Measurements from ENCODE around the gene KIF19. TPM values are rescaled to one million over a fixed set of nuclear protein-coding genes. Genes with fewer than 3 reads are reported as not detected.
A peak's percentile ranks its signal among the peaks of the same experiment; 100 is the strongest.

KIF19 gene
- total and polyA plus RNA-seq, 2 of the 8 experiments (the other 6 are each of a cell fraction or from before 2014, with no cell fraction given), result 0.52 to 0.77 TPM

DNA sequence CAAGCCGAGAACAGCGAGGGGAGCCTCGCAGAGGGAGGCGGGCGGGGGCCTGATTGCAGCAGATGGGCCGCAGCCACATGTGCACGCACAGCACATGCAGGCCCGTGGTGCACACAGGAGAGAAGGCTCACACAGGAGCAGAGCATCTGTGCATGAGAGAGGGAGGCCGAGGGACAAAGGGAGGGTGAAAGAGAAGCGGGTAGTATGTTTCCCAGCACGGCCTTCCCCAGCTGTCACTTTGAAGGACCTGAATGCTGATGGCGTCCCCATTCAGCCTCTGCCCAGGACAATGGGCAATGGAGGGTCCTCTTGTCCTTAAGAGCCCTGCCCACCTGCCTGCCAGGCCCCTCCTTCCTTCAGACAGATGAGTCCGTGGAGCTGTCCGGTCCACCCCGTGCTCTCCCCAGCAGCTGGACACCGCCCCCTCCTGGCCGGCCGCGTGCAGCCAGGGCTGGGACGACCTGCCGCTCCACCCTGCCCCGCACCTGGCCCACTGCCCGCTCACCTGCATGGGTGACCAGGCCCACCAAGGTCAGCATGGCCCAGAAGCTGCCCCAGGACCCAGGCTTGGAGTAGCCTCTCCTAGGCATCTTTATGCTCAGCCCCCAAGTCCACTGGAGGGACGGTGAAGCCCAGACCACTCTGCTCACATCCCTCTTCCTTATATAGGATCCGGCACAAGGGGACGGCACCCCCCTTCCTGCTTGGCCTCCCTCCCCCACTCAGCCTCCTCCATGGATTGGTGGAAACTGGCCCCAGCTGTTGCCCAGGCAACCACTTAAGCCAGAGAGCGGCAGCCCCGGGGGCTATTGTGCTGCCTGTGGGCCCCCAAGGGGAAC is 35.4 kb downstream of the KIF19 start, which contains the start of gene BTBD17 (continued):
- TF ChIP-seq SIN3A (conservative IDR thresholded peaks at IDR 0.05 in 1 of 2, IDR thresholded peaks at IDR 0.05 in 1 of 2; ENCODE audit: low read depth in 1 of 2, low read length in 2 of 2), result peak; percentile 47 to 54; a peak in 1 of 4 replicates
- no peak for TF ChIP-seq MAFK (IDR thresholded peaks at IDR 0.05; ENCODE audit: low read depth, low read length)
- TF ChIP-seq SIRT6 (IDR thresholded peaks at IDR 0.05; ENCODE audit: low read length), result no peak
- TF ChIP-seq, protein P1, sequence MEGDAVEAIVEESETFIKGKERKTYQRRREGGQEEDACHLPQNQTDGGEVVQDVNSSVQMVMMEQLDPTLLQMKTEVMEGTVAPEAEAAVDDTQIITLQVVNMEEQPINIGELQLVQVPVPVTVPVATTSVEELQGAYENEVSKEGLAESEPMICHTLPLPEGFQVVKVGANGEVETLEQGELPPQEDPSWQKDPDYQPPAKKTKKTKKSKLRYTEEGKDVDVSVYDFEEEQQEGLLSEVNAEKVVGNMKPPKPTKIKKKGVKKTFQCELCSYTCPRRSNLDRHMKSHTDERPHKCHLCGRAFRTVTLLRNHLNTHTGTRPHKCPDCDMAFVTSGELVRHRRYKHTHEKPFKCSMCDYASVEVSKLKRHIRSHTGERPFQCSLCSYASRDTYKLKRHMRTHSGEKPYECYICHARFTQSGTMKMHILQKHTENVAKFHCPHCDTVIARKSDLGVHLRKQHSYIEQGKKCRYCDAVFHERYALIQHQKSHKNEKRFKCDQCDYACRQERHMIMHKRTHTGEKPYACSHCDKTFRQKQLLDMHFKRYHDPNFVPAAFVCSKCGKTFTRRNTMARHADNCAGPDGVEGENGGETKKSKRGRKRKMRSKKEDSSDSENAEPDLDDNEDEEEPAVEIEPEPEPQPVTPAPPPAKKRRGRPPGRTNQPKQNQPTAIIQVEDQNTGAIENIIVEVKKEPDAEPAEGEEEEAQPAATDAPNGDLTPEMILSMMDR (IDR thresholded peaks at IDR 0.05; ENCODE audit: control extremely low read depth in 1 of 3, insufficient read depth in 1 of 3, low read depth in 1 of 3, low read length in 3 of 3), result peak; percentile 82 to 100 (median 93)
- no peak for TF ChIP-seq TCF12 (IDR thresholded peaks at IDR 0.05; ENCODE audit: low read depth, low read length)
- peak; percentile 62 to 73 for TF ChIP-seq RAD21 (IDR thresholded peaks at IDR 0.05 in 1 of 2, conservative IDR thresholded peaks at IDR 0.05 in 1 of 2; ENCODE audit: low read depth in 2 of 2, low read length in 2 of 2)
- TF ChIP-seq FOSL1 (IDR thresholded peaks at IDR 0.05; ENCODE audit: insufficient read depth, low read depth, low read length), result no peak
- TF ChIP-seq, protein P2, sequence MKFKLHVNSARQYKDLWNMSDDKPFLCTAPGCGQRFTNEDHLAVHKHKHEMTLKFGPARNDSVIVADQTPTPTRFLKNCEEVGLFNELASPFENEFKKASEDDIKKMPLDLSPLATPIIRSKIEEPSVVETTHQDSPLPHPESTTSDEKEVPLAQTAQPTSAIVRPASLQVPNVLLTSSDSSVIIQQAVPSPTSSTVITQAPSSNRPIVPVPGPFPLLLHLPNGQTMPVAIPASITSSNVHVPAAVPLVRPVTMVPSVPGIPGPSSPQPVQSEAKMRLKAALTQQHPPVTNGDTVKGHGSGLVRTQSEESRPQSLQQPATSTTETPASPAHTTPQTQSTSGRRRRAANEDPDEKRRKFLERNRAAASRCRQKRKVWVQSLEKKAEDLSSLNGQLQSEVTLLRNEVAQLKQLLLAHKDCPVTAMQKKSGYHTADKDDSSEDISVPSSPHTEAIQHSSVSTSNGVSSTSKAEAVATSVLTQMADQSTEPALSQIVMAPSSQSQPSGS (IDR thresholded peaks at IDR 0.05; ENCODE audit: low read length), result no peak
- peak in 1 of 2 experiments; percentile 40; a peak in 1 of 3 replicates for TF ChIP-seq POLR2A (IDR thresholded peaks at IDR 0.05; ENCODE audit: control extremely low read depth in 1 of 2, low read depth in 2 of 2, low read length in 2 of 2)
- no peak for TF ChIP-seq HDAC6 (IDR thresholded peaks at IDR 0.05; ENCODE audit: low read depth, low read length)
- no peak for TF ChIP-seq SIX5 (IDR thresholded peaks at IDR 0.05; ENCODE audit: low read depth, low read length)
- no peak for TF ChIP-seq CEBPB (IDR thresholded peaks at IDR 0.05; ENCODE audit: low read depth, low read length)
- TF ChIP-seq BACH1 (IDR thresholded peaks at IDR 0.05; ENCODE audit: low read length), result no peak
- TF ChIP-seq BCL11A (IDR thresholded peaks at IDR 0.05; ENCODE audit: low read depth in 2 of 2, low read length in 2 of 2), result no peak
- no peak for TF ChIP-seq SUZ12 (IDR thresholded peaks at IDR 0.05; ENCODE audit: low read length)
- peak; percentile 54; the same call in 1 of the 2 replicates for TF ChIP-seq TBP (IDR thresholded peaks at IDR 0.05; ENCODE audit: low read depth, low read length)
- no peak for TF ChIP-seq CBX8 (IDR thresholded peaks at IDR 0.05; ENCODE audit: borderline replicate concordance, low read depth, low read length)
- TF ChIP-seq, protein P3, sequence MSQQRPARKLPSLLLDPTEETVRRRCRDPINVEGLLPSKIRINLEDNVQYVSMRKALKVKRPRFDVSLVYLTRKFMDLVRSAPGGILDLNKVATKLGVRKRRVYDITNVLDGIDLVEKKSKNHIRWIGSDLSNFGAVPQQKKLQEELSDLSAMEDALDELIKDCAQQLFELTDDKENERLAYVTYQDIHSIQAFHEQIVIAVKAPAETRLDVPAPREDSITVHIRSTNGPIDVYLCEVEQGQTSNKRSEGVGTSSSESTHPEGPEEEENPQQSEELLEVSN (IDR thresholded peaks at IDR 0.05), result no peak; the same call in 1 of the 2 replicates

All from H1 (cell line).